ENCODE results near the gene ATP1B3.

DNA sequence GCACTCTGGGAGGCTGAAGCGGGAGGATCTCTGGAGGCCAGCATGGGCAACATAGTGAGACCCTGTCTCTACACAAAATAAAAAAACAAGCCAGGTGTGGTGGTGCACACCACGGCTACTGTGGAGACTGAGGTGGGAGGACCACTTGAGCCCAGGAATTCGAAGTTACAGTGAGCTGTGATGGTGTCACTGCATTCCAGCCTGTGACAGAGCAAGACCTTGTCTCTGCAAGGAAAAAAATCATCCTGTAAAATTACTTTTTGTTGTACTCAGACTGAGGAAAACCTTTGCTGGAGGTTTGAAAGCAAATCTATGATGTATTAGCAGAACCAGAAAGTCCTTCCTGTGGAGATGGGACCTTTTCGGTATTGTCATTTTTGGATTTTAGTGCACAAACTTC, 63.3 kb downstream of the ATP1B3 start:
- no peak for TF ChIP-seq POLR2A (IDR thresholded peaks at IDR 0.05)
- TF ChIP-seq, protein P1, sequence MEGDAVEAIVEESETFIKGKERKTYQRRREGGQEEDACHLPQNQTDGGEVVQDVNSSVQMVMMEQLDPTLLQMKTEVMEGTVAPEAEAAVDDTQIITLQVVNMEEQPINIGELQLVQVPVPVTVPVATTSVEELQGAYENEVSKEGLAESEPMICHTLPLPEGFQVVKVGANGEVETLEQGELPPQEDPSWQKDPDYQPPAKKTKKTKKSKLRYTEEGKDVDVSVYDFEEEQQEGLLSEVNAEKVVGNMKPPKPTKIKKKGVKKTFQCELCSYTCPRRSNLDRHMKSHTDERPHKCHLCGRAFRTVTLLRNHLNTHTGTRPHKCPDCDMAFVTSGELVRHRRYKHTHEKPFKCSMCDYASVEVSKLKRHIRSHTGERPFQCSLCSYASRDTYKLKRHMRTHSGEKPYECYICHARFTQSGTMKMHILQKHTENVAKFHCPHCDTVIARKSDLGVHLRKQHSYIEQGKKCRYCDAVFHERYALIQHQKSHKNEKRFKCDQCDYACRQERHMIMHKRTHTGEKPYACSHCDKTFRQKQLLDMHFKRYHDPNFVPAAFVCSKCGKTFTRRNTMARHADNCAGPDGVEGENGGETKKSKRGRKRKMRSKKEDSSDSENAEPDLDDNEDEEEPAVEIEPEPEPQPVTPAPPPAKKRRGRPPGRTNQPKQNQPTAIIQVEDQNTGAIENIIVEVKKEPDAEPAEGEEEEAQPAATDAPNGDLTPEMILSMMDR (IDR thresholded peaks at IDR 0.05): no peak

Data from Peyer's patch (tissue), 4 donors.